ENCODE data around the gene CCDC40. TPM values are rescaled to one million over a fixed set of nuclear protein-coding genes. Genes with fewer than 3 reads are reported as not detected.

The CCDC40 gene
- total and polyA plus RNA-seq, 2 of the 13 experiments (the other 11 are each of a cell fraction or from before 2014, with no cell fraction given), result 4.1 to 5.5 TPM

- no peak for TF ChIP-seq THAP9 (CRISPR knock-in tag; IDR thresholded peaks at IDR 0.05; ENCODE audit: borderline replicate concordance)
- 0 out of 2 replicates have a peak, but pooled peaks have one; percentile 8 for TF ChIP-seq ZFP91 (CRISPR knock-in tag; IDR thresholded peaks at IDR 0.05; ENCODE audit: borderline replicate concordance)
- TF ChIP-seq EZH2 (conservative IDR thresholded peaks at IDR 0.05; ENCODE audit: low read depth, low read length), result 0 out of 2 replicates have a peak, but pooled peaks have one; percentile 37
- TF ChIP-seq HES4 (CRISPR knock-in tag; IDR thresholded peaks at IDR 0.05; ENCODE audit: borderline replicate concordance), result 0 out of 2 replicates have a peak, but pooled peaks have one; percentile 30
- 0 out of 2 replicates have a peak, but pooled peaks have one; percentile 54 for TF ChIP-seq ZNF782 (CRISPR knock-in tag; IDR thresholded peaks at IDR 0.05; ENCODE audit: borderline replicate concordance)
- TF ChIP-seq RORA (CRISPR knock-in tag; IDR thresholded peaks at IDR 0.05), result no peak
- TF ChIP-seq TCF7L2 (IDR thresholded peaks at IDR 0.05; ENCODE audit: low read depth, low read length), result no peak
- no peak for TF ChIP-seq ZBTB8A (CRISPR knock-in tag; IDR thresholded peaks at IDR 0.05; ENCODE audit: borderline replicate concordance, low read depth)
Observed at GRCh38 chr17:80083136-80083661, 46.8 kb downstream of the CCDC40 start (continued).
